ENCODE data around the gene KRTAP4-7. TPM values are rescaled to one million over a fixed set of nuclear protein-coding genes. Genes with fewer than 3 reads are reported as not detected.
"Not testable (repeated sequence)": the region's sequence is repeated elsewhere in the genome, so short reads cannot be mapped to it uniquely, and the experiment has no call there.

Gene KRTAP4-7
- total RNA-seq, 1 experiment from 2014 or later, result not detected

DNA sequence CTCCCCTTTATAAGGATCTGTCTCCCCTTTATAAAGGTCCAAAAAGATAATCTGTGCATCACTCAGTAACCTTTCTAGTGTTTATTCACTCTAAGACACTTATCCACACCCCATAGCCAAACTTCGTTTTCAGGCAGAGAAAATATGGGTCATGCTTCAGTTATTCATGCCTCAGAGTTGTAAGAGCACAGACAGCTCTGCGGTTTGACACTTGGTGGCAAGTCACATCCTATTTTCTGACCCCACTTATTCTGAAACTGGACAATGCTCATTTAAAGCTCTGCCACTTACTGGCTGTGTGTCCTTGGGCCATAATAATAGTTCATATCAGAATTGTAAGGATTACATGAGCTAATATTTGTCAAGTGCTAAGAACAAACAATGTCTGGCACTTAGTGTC is 34.8 kb upstream of the KRTAP4-7 start:
- Mint-ChIP-seq H3K4me3 (ENCODE audit: unreplicated experiment) (peak overlapping the region; percentile 58), H3K9me3 (ENCODE audit: unreplicated experiment) (peaks cover 11% of the 10 kb centered on the region), H3K27me3 (ENCODE audit: insufficient read depth, unreplicated experiment) (no peaks in the 10 kb centered on the region), H3K27ac (ENCODE audit: unreplicated experiment) (peak overlapping the region; percentile 91), H3K4me1 (ENCODE audit: low read depth, unreplicated experiment) (peaks cover 26% of the 10 kb centered on the region), H3K36me3 (ENCODE audit: insufficient read depth, unreplicated experiment) (peaks cover 5% of the 10 kb centered on the region)
- no peak for DNase-seq
- no peak overlapping the region for H3K4me3 ChIP-seq (ENCODE audit: low read depth, low read length)
- H3K27me3 ChIP-seq (replicated peaks; ENCODE audit: control insufficient read depth, insufficient read depth, low read length), result no peaks in the 10 kb centered on the region
- CTCF ChIA-PET, result interaction anchor here (0.7 kb wide), 2 partner anchors 10 kb away, joined by 4 to 7 read pairs; no protein-coding TSS in a partner anchor
- POLR2A ChIA-PET, result interaction anchor here (1.8 kb wide), 1 partner anchor 10 kb away, joined by 8 read pairs; no protein-coding TSS in a partner anchor
- TF ChIP-seq, protein P1, sequence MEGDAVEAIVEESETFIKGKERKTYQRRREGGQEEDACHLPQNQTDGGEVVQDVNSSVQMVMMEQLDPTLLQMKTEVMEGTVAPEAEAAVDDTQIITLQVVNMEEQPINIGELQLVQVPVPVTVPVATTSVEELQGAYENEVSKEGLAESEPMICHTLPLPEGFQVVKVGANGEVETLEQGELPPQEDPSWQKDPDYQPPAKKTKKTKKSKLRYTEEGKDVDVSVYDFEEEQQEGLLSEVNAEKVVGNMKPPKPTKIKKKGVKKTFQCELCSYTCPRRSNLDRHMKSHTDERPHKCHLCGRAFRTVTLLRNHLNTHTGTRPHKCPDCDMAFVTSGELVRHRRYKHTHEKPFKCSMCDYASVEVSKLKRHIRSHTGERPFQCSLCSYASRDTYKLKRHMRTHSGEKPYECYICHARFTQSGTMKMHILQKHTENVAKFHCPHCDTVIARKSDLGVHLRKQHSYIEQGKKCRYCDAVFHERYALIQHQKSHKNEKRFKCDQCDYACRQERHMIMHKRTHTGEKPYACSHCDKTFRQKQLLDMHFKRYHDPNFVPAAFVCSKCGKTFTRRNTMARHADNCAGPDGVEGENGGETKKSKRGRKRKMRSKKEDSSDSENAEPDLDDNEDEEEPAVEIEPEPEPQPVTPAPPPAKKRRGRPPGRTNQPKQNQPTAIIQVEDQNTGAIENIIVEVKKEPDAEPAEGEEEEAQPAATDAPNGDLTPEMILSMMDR (IDR thresholded peaks at IDR 0.05; ENCODE audit: insufficient read depth in 1 of 2, low read depth in 1 of 2, low read length in 1 of 2, severe bottlenecking in 1 of 2, unreplicated experiment in 1 of 2), result no peak
- peaks cover 9% of the 10 kb centered on the region for H3K9me3 ChIP-seq
- no TSS peak for BruUV-seq (replicated peaks)
- no peaks in the 10 kb centered on the region for H3K36me3 ChIP-seq (ENCODE audit: control insufficient read depth, insufficient read depth, low read length)
- intact Hi-C loops (cut with micrococcal nuclease; ENCODE audit: unreplicated experiment), result no loop called here
- H3K4me1 ChIP-seq, result peaks cover 31% of the 10 kb centered on the region

DNA sequence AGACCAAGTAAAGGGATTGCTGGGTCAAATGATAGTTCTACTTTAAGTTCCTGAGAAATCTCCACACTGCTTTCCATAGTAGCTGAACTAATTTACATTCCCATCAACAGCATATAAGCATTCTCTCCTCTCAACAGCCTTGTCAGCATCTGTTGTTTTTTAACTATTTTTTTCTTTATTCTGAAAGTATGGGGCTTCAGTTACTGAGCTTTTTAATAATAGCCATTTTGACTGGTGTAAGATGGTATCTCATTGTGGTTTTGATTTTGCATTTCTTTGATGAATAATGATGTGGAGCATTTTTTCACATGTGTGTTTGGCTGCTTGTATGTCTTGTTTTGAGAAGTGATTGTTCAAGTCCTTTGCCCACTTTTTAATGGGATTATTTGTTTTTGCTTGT is 31.4 kb upstream of the KRTAP4-7 start:
- H3K36me3 Mint-ChIP-seq (ENCODE audit: insufficient read depth, unreplicated experiment), result peaks cover 5% of the 10 kb centered on the region
- no peak for DNase-seq
- H3K27me3 Mint-ChIP-seq (ENCODE audit: insufficient read depth, unreplicated experiment), result no peaks in the 10 kb centered on the region
- peaks cover 8% of the 10 kb centered on the region for H3K9me3 ChIP-seq
- H3K27me3 ChIP-seq (replicated peaks; ENCODE audit: control insufficient read depth, insufficient read depth, low read length), result no peaks in the 10 kb centered on the region
- H3K4me3 Mint-ChIP-seq (ENCODE audit: unreplicated experiment), result no peak overlapping the region
- CTCF ChIA-PET, result no interaction called here
- POLR2A ChIA-PET, result no interaction called here
- H3K36me3 ChIP-seq (ENCODE audit: control insufficient read depth, insufficient read depth, low read length), result no peaks in the 10 kb centered on the region
- TF ChIP-seq, protein P1 (IDR thresholded peaks at IDR 0.05; ENCODE audit: insufficient read depth in 1 of 2, low read depth in 1 of 2, low read length in 1 of 2, severe bottlenecking in 1 of 2, unreplicated experiment in 1 of 2), result no peak
- intact Hi-C loops (cut with micrococcal nuclease; ENCODE audit: unreplicated experiment), result no loop called here
- H3K27ac Mint-ChIP-seq (ENCODE audit: unreplicated experiment), result no peak overlapping the region
- peaks cover 31% of the 10 kb centered on the region for H3K4me1 Mint-ChIP-seq (ENCODE audit: low read depth, unreplicated experiment)
- H3K4me1 ChIP-seq, result peaks cover 28% of the 10 kb centered on the region
- no TSS peak for BruUV-seq (replicated peaks)
- H3K4me3 ChIP-seq (ENCODE audit: low read depth, low read length), result no peak overlapping the region
- H3K9me3 Mint-ChIP-seq (ENCODE audit: unreplicated experiment), result peaks cover 10% of the 10 kb centered on the region

DNA sequence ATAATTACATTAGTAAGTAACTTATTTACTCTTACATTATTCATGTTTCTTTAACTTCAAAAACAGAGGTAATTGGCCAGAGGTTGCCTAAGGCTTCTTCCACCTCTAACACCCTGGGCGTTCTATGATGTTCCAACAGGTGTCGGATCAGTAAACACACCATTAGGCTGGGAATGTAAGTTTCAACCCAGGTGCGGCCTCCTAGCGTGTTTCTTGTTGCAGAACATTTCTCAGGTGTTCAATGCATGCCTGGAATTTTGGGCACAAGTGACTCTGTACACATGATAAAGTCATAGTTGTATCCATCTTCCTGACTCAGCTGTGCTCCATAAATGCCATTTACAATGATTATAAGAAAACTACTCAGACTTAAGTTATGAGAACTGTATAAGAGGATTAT is 29.9 kb upstream of the KRTAP4-7 start:
- ChIA-PET CTCF (no interaction called here), POLR2A (no interaction called here)
- Histone ChIP-seq H3K4me1 (peaks cover 28% of the 10 kb centered on the region), H3K36me3 (ENCODE audit: control insufficient read depth, insufficient read depth, low read length) (no peaks in the 10 kb centered on the region), H3K9me3 (peaks cover 8% of the 10 kb centered on the region), H3K4me3 (ENCODE audit: low read depth, low read length) (no peak overlapping the region), H3K27me3 (replicated peaks; ENCODE audit: control insufficient read depth, insufficient read depth, low read length) (no peaks in the 10 kb centered on the region)
- peak; percentile 40 to 50 for DNase-seq
- H3K4me3 Mint-ChIP-seq (ENCODE audit: unreplicated experiment), result no peak overlapping the region
- peaks cover 11% of the 10 kb centered on the region for H3K36me3 Mint-ChIP-seq (ENCODE audit: insufficient read depth, unreplicated experiment)
- intact Hi-C loops (cut with micrococcal nuclease; ENCODE audit: unreplicated experiment), result no loop called here
- no peaks in the 10 kb centered on the region for H3K27me3 Mint-ChIP-seq (ENCODE audit: insufficient read depth, unreplicated experiment)
- H3K9me3 Mint-ChIP-seq (ENCODE audit: unreplicated experiment), result peaks cover 10% of the 10 kb centered on the region
- peak overlapping the region; percentile 53 for H3K27ac Mint-ChIP-seq (ENCODE audit: unreplicated experiment)
- BruUV-seq (replicated peaks), result no TSS peak
- peaks cover 28% of the 10 kb centered on the region for H3K4me1 Mint-ChIP-seq (ENCODE audit: low read depth, unreplicated experiment)
- TF ChIP-seq, protein P1 (IDR thresholded peaks at IDR 0.05; ENCODE audit: insufficient read depth in 1 of 2, low read depth in 1 of 2, low read length in 1 of 2, severe bottlenecking in 1 of 2, unreplicated experiment in 1 of 2), result no peak

DNA sequence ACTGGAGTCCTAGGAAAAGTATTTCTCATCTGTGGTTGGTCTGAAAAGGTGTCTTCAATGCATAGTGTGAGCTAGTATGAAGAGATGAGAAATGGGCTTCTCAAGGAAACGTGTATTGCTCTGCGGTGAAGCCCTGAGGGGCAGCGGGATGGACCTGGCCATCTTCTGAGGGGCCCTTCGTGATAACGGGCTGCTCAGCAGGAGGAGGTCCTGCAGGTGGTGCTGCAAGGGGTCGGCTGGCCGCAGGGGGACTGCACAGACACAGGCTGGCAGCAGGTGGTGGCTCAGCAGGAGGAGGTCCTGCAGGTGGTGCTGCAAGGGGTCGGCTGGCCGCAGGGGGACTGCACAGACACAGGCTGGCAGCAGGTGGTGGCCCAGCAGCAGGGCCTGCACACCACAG is 29.4 kb upstream of the KRTAP4-7 start:
- peaks cover 28% of the 10 kb centered on the region for H3K4me1 ChIP-seq
- BruUV-seq (replicated peaks); H3K9me3 ChIP-seq; CTCF ChIA-PET; H3K27me3 ChIP-seq (replicated peaks; ENCODE audit: control insufficient read depth, insufficient read depth, low read length); DNase-seq; H3K9me3 Mint-ChIP-seq (ENCODE audit: unreplicated experiment); POLR2A ChIA-PET; H3K4me3 Mint-ChIP-seq (ENCODE audit: unreplicated experiment); H3K36me3 ChIP-seq (ENCODE audit: control insufficient read depth, insufficient read depth, low read length); H3K4me3 ChIP-seq (ENCODE audit: low read depth, low read length); H3K27me3 Mint-ChIP-seq (ENCODE audit: insufficient read depth, unreplicated experiment); intact Hi-C loops (cut with micrococcal nuclease; ENCODE audit: unreplicated experiment): not testable (repeated sequence)
- Mint-ChIP-seq H3K36me3 (ENCODE audit: insufficient read depth, unreplicated experiment) (peaks cover 16% of the 10 kb centered on the region), H3K4me1 (ENCODE audit: low read depth, unreplicated experiment) (peaks cover 32% of the 10 kb centered on the region), H3K27ac (ENCODE audit: unreplicated experiment) (peak overlapping the region; percentile 53)

DNA sequence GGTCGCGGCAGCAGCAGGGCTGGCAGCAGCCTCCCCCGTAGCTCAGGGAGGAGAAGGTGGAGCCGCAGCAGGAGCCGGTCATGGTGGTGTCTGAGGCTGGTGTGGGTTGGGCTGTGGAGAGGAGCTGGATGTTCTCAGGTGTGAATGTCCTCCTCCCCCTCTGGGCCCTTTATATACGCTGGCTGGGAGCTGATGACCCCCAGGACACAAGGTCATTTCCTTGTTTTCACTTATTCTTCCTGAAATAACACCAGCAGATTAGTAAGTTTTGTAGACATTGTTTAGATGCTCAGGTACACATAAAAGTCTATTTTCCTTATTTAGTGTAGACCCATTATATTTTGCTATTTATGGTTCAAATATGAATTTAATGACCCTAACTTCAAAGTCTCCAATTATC is 28.8 kb upstream of the KRTAP4-7 start, which contains the start of gene KRTAP2-2:
KRTAP2-2 (minus strand) TSS at position 101 of the 400 bp plus-strand sequence; CDS start at position 82, 19 bp downstream.
- H3K27me3 Mint-ChIP-seq (ENCODE audit: insufficient read depth, unreplicated experiment); BruUV-seq (replicated peaks); POLR2A ChIA-PET; DNase-seq; intact Hi-C loops (cut with micrococcal nuclease; ENCODE audit: unreplicated experiment); H3K36me3 ChIP-seq (ENCODE audit: control insufficient read depth, insufficient read depth, low read length); H3K27me3 ChIP-seq (replicated peaks; ENCODE audit: control insufficient read depth, insufficient read depth, low read length); H3K4me3 ChIP-seq (ENCODE audit: low read depth, low read length); H3K4me3 Mint-ChIP-seq (ENCODE audit: unreplicated experiment); H3K9me3 ChIP-seq; H3K9me3 Mint-ChIP-seq (ENCODE audit: unreplicated experiment); CTCF ChIA-PET: not testable (repeated sequence)
- peaks cover 33% of the 10 kb centered on the region for H3K4me1 Mint-ChIP-seq (ENCODE audit: low read depth, unreplicated experiment)
- peak within 1 kb of the TSS; percentile 53 for H3K27ac Mint-ChIP-seq (ENCODE audit: unreplicated experiment)
- peaks cover 18% of the 10 kb centered on the region for H3K36me3 Mint-ChIP-seq (ENCODE audit: insufficient read depth, unreplicated experiment)
- peaks cover 29% of the 10 kb centered on the region for H3K4me1 ChIP-seq

Data from Caco-2 (cell line).